WERI-Rb-1 (cell line): ENCODE data around the gene MLH1.

Experiments
- DNase-seq: peaks from one replicate; pipeline ENCODE4 v3.0.0-alpha.2; 2020
- H3K27ac ChIP-seq: fragments of 250-450 bp; sonication (Bioruptor Pico); 2 replicates; pipeline ENCODE4 v1.5.1; 2020; ENCODE audit warnings: mild to moderate bottlenecking, moderate library complexity
- H3K27me3 ChIP-seq: fragments of 250-450 bp; sonication (Bioruptor Pico); 2 replicates; pipeline ENCODE4 v1.5.1; 2021; ENCODE audit warnings: mild to moderate bottlenecking, low read depth, moderate library complexity; ENCODE audit not compliant: insufficient read depth, severe bottlenecking
- H3K36me3 ChIP-seq: fragments of 250-450 bp; sonication (Bioruptor Pico); 2 replicates; pipeline ENCODE4 v1.5.1; 2020; ENCODE audit warnings: mild to moderate bottlenecking, moderate library complexity
- H3K4me3 ChIP-seq: 2 replicates; pipeline ENCODE4 v1.5.1; 2011; ENCODE audit warnings: low read depth, mild to moderate bottlenecking, control low read depth, low read length
- H3K9me3 ChIP-seq: fragments of 250-450 bp; sonication (Bioruptor Pico); 2 replicates; pipeline ENCODE4 v1.5.1; 2021; ENCODE audit warnings: mild to moderate bottlenecking, moderate library complexity; ENCODE audit not compliant: severe bottlenecking
- CTCF ChIP-seq: IDR thresholded peaks from 2 replicates; pipeline ENCODE4 v1.5.1; 2011; ENCODE audit warnings: low read depth, mild to moderate bottlenecking, control low read depth, inconsistent platforms, low read length

Gene MLH1

GRCh38 chr3:37014620-37015019 lies 21.3 kb downstream of the MLH1 start:
- no peak overlapping the region for H3K27ac ChIP-seq
- no peak for DNase-seq
- H3K4me3 ChIP-seq, result no peak overlapping the region
- TF ChIP-seq CTCF, result no peak
- H3K27me3 ChIP-seq, result no peaks in the 10 kb centered on the region
- no peaks in the 10 kb centered on the region for H3K9me3 ChIP-seq
- H3K36me3 ChIP-seq, result peaks cover 50% of the 10 kb centered on the region

- Histone ChIP-seq H3K27ac (no peak overlapping the region), H3K9me3 (no peaks in the 10 kb centered on the region), H3K27me3 (no peaks in the 10 kb centered on the region), H3K4me3 (no peak overlapping the region), H3K36me3 (peaks cover 55% of the 10 kb centered on the region)
- DNase-seq, result no peak
- TF ChIP-seq CTCF, result no peak
Observed at GRCh38 chr3:37015642-37016041, 22.3 kb downstream of the MLH1 start.

DNA sequence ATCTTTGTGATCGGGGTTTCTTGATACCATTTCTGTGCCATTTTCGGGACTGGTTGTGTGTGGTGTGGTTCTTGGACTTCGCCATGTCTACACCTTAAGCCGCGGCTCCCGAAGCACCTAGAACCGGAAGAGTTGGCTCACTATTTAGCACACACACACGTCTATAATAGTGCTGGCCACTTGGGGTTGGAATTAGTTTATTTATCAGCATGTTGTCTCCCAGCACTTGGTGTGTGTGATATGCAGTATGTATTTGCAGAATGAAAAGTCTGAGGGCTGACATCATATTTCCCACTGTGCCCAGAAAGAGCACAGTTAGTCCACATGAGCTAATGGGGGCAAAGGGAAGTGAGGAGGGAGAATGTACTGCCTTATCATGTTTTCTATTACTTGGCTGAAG lies 23.6 kb downstream of the MLH1 start:
- H3K36me3 ChIP-seq, result peaks cover 62% of the 10 kb centered on the region

GRCh38 chr3:37017683-37018082 lies 24.4 kb downstream of the MLH1 start:
- H3K27me3 ChIP-seq, result no peaks in the 10 kb centered on the region
- TF ChIP-seq CTCF, result no peak
- DNase-seq, result no peak
- peaks cover 59% of the 10 kb centered on the region for H3K36me3 ChIP-seq
- H3K4me3 ChIP-seq, result no peak overlapping the region
- H3K9me3 ChIP-seq, result no peaks in the 10 kb centered on the region
- H3K27ac ChIP-seq, result no peak overlapping the region

More for the DNA sequence above, 23.6 kb downstream of the MLH1 start:
- no peaks in the 10 kb centered on the region for H3K27me3 ChIP-seq
- DNase-seq, result no peak
- TF ChIP-seq CTCF, result no peak
- H3K4me3 ChIP-seq, result no peak overlapping the region
- H3K9me3 ChIP-seq, result no peaks in the 10 kb centered on the region
- H3K27ac ChIP-seq, result no peak overlapping the region

DNA sequence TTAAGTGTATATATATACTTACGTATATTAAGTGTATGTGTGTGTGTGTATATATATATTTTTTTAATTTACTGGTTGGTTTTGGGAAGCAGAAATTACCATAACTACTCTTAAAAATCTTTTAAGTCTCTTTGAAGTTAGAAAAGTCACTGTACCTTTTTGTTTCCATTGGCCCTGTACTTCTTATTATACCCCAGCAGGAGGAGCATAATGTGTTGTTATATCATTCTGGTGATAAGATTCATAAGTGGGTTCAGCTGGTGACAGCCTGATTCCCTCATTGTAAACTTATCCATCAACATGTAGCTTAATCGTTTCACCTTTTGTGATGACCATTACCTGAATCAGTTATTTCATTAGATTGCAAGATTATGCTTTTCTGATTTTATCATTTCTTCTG lies 30.8 kb downstream of the MLH1 start:
- Histone ChIP-seq H3K36me3 (peaks cover 59% of the 10 kb centered on the region), H3K9me3 (peaks cover 3% of the 10 kb centered on the region), H3K27ac (no peak overlapping the region), H3K27me3 (no peaks in the 10 kb centered on the region), H3K4me3 (no peak overlapping the region)
- DNase-seq, result no peak
- no peak for TF ChIP-seq CTCF

DNA sequence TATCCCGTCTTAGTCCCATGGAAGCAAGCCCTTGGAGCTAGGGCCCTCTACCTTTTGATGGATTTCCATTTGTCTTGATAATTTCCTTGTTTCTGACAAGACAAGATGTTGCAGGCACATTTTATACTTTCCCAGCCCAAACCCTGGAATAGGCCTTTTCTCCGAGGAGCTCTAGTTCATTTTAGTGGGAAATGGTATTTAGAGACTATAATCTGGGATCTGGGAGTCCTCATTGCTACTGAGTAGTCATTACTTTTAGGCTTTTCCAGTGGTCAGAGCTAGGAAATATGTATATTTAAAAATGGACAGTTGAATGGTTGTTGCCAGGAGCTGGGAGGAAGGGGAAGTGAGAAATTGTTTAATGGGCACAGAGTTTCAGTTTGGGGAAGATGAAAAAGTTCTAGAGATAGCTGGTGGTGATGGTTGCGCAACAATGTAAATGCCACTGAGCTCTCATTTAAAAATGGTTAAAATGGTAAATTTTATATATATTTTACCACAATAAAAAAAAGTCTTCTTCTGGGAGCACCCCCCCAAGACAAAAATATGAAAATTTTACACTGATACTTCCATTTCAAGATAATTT lies 31.6 kb downstream of the MLH1 start:
- no peak for TF ChIP-seq CTCF
- H3K27ac ChIP-seq, result no peak overlapping the region

More for the DNA sequence above, 31.6 kb downstream of the MLH1 start:
- peaks cover 3% of the 10 kb centered on the region for H3K9me3 ChIP-seq
- H3K27me3 ChIP-seq, result no peaks in the 10 kb centered on the region
- DNase-seq, result no peak
- H3K36me3 ChIP-seq, result peaks cover 59% of the 10 kb centered on the region
- no peak overlapping the region for H3K4me3 ChIP-seq
